ENCODE results near the gene ARHGEF4.
"Not testable (repeated sequence)": the region's sequence is repeated elsewhere in the genome, so short reads cannot be mapped to it uniquely, and the experiment has no call there.

Gene ARHGEF4

DNA sequence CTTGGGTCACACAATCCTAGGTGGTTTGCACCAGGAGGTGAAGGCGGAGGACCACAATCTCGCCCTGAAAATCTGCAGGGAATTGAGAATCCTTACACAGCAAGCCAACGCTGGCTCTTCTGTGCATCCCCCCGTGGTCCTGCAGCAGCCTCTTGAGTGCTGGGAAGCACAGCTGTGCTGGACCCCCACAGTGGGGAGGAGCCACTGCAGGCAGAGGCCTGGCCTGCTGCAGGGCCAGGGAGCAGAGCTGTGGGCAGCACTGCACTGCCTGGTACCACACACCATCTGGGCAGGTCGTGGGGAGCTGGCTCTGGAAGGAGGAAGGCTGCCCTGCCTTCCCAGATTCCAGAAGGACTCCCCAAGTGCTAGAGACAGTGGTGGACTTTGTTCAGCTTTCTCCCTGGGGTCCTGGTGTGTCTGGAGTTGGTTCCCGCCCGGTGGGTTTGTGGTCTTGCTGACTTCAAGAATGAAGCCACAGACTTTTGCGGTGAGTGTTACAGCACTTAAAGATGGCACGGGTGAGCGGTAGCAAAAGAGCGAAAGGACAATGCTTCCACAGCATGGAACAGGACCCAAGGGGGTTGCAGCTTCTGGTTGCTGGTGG is 150.3 kb downstream of the ARHGEF4 start:
- DNase-seq: no peak

DNA sequence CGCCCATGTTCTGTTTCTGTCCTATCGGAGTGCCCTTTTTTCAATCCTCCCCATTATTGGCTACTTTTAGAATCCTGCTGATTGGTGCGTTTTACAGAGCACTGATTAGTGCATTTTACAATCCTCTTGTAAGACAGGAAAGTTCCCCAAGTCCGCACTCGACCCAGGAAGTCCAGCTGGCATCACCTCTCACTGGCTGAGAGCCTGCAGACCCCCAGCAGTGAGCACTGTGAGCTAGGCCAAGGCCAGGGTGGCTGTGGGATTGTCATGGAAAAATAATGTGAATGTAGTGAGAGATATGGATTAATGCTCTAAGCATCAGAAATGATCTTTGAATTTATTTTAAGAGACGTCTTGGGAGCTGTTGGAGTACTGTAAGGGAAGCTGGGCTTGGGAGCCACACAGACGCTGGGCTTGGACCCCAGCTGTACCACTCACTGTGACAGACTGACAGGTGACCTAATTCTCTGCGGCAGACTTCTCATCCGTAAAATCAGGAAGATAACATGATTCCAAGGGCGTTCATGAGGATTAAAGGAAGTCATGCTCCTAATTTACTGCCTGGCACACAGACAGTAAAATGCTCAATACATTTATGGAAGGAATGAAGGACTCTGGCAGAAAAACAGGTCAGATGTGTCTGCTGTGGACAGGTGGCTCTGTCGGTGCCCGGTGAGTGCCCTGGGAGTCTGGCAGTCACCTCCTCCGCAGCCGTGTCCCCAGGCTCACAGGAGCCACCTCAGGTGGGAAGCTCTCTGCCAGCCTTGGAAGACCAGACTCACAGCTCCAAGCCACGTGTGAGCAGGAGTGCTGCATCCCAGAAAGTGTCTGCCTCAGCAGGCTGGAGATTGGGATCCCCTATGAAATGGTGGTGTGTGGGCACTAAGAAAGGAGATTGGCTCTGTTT is 151.1 kb downstream of the ARHGEF4 start:
- DNase-seq: no peak

DNA sequence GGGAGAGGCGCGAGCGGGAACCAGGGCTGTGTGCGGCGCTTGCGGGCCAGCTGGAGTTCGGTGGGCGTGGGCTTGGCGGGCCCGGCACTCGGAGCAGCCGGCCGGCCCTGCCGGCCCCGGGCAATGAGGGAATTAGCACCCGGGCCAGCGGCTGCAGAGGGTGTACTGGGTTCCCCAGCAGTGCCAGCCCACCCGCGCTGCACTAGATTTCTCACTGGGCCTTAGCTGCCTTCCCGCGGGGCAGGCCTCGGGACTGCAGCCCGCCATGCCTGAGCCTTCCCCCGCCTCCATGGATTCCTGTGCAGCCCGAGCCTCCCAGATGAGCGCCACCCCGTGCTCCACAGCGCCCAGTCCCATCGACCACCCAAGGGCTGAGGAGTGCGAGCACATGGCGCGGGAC is 154.7 kb downstream of the ARHGEF4 start:
- DNase-seq: not testable (repeated sequence)

DNA sequence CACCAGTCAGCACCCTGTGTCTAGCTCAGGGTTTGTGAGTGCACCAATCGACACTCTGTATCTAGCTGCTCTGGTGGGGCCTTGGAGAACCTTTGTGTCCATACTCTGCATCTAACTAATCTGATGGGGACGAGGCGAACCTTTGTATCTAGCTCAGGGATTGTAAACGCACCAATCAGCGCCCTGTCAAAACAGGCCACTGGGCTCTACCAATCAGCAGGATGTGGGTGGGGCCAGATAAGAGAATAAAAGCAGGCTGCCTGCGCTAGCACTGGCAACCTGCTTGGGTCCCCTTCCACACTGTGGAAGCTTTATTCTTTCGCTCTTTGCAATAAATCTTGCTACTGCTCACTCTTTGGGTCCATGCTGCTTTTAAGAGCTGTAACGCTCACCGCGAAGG is 155.3 kb downstream of the ARHGEF4 start:
- DNase-seq: not testable (repeated sequence)

DNA sequence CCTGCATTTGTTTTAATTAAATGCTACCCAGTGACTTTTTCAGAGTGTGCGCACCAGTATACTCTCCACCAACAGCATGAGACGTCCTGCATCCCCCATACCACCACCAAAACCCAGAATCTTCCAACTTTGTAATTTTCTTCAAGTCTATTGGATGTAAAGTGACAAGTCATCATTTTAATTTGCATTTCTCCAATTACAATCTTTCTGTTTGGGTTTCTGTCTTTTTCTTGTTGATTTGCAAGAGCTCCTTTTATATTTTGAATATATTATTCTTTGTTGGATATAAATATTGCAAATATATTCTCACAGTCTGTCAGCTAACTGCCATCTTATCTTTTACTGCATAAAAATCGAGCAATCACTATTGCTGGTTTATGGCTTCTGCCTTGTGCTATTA is 160.0 kb downstream of the ARHGEF4 start:
- DNase-seq: no peak

DNA sequence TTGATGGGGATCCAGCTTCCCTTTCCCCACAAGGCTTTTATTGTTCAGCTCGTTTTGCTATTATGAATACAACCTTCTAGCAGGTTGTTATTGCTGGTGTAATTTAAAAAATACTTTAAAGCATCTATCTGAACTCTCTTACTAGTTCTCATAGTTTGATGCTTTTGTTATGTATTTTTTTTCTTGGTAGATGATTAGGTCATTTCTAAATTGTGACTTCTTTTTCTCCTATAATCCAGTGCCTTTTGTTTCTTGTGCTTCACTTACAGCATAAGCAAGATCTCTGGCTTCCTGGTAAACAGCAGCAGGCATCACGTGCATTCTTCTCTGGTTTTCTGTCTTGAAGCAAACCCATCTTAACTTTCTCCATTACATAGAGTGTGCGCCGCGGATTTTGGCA is 160.5 kb downstream of the ARHGEF4 start:
- no peak for DNase-seq

DNA sequence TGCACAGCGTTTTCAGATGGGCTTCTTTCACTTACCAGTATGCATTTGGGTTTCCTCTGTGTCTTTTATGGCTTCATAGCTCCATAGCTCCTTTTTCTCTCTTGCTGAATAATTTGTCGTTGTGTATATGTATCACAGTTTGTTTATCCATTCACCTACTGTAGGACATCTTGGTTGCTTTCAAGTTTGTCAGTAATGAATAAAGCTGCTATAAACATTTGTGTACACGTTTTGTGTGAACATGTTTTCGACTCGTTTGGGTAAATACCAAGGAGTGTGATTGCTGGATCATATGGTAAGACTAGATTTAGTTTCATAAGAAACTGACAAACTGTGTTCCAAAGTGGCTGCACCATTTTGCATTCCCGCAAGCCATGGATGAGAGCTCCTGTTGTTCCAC is 161.8 kb downstream of the ARHGEF4 start:
- no peak for DNase-seq

DNA sequence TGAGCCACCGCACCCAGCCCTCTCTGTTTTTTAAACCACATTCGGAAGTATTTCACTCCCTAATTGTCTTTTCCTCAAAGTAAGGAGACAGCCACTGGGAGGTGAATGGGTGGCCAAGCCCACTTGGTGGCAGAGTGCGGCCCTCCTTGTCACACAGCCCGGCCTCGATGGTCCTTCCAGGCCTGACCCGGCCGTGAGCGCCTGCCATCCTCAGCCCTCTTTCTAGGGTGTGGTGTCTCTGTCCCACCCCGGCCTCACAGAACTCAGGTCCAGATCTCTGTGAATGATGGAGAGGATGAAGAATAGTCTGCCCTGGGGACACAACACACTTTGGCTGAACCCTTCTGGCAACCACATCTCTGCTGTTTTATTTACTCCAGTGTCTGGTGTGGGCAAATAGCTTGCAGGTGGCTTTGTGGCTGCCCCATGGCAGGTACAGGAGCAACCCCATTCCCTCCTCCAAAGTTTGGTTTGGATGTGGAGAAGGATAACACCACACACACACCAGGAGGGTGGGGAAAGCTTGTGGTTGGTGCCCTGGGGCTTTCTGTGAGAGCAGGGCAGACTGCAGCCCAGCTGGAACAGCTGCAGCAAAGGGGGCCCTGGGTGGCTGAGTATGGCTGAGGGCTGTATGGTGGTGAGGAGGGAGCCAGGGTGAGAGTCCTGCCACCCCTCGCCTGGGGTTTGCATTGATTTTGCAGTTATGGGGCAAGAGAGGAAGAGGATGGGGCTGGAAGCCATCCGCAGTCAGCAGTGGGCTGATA is 167.9 kb downstream of the ARHGEF4 start:
- no peak for DNase-seq

DNA sequence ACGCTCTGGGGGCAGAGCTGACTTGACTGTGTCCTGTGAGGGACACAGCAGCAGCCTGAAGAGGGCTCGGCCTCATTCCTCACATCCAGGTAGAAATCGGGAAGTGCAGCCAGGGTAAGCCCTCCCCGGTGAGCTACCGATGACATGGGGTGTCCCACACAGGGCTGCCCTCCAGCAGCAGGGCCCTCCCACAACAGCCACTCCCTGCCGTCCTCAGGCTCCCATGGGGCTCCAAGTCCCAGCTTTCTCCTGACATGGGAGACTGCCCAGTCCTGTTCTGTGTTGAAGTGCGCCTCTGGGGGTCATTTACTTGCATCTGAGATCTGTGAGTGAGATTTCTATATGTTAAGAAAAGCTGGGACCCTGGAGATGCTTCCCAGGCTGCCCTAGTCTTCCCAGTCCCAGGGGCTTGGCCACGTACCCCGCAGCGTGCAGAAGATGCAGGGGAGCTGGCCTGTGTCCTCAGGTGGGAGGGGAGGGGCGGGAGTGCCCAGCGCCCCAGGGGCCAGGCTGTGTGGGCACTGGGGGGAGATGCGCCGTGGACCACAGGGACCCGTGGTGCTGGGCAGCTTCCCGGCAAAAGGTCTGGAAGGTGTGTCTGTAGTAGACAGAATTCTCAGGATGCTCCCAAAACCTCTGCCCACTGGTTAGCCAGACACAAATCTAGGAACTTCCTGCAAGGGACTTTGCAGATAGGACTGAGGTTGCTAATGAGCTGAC is 168.7 kb downstream of the ARHGEF4 start:
- no peak for DNase-seq

DNA sequence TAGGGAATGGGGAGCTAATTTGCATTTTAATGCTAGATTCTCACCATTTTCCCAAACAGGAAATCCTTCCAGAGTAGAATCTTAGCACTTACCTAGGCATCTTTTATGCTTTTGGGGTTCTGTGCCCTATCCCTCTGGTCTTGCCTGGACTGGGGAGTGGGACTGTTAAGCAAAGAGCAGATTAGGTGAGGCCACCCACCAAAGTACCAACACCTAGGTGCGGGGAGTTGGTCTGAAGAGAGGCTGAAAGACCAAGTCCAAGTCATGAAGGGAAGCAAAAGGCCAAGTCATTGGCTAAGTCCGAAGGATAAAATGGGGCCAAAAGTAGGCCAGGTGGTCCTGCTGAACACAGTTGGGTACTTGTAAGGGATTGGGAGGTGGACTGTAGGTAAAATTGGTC is 169.8 kb downstream of the ARHGEF4 start:
- DNase-seq: no peak

DNA sequence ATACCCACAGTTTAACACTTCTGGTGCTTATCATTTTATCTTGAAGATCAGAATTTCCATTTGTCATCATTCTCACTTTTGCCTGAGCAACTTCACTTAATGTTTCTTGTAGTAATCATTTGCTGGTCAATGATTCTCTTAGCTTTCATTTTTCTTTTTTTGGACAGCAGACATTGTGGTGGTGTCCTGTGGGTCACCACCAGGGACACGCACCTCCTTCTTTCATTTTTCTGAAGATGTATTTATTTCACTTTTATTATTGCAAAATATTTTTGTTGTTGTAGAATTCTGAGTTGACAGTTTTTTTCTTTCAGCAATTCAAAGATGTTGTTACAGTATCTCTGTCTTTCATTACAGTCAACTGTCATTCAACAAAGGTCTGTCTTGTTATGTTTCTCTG is 172.3 kb downstream of the ARHGEF4 start:
- DNase-seq: no peak

DNA sequence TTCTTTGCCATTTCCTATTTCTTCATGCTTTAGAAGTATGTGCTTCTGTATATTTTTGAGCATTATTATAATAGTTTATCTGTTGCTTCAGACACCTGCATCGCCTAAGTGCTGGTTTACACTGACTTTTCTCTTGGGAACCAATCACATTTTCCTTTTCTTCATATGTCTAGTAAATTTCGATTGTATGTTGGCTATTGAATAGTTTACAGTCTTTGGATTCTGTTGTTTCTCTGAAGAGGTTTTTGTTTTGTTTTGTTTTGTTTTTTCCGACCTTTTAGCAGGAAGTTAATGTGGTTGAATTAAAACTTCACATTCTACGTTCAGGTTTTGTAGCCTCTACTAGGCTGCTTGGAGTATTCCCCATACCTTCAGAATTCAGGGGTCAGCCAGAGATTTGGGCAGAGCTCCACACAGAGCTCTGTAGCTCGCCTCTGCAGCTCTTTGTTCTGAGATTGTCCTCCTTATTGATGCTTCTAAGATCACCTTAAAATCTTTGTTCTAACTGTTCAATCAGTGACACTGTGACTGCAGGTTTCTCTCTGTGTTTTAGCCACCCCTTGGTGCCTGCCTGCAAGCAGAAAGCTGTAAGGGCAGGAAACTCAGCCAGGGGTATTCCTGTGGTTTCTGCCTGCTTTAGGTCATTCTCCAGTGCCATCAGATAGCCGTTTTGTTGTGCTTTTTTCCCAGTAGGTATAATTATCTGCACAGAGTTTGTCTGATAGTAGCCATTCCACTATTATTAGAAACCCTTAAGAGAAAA is 173.2 kb downstream of the ARHGEF4 start:
- DNase-seq: no peak

DNA sequence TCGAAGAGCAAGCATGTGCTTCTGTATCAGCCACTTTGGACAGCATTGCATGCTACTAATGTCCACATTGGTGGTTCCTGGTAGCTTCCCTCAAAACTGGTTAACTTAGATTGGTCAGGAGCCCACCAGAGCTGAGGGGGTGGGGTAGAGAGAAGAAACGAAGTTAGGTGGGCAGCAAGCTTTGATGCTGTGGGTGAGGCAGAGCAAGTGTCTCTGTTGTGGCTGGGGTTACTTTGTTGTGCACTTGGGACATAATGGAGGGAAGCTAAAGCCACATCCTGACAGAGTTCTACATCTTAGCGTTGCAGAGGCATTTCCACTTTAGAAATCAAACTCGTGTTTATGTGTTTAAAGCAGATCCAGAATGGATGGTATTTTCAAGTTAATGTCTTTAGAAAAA is 173.9 kb downstream of the ARHGEF4 start:
- DNase-seq: no peak

DNA sequence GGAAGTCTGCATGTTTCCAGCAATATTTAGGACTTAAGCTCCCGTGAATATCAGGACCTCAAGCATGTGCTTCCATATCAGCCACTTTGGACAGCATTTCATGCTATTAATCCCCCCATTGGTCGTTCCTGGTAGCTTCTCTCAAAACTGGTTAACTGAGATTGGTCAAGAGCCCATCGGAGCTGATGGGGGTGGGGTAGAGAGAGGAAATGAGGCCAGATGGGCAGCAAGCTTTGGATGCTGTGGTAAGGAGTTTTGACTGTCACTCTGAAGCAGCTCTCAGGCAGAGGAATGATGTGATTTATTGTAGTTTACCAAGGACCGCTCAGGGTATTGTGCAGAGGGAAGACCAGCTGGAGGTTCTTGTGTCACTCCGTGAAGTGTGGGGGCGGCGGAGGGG is 174.8 kb downstream of the ARHGEF4 start:
- no peak for DNase-seq

DNA sequence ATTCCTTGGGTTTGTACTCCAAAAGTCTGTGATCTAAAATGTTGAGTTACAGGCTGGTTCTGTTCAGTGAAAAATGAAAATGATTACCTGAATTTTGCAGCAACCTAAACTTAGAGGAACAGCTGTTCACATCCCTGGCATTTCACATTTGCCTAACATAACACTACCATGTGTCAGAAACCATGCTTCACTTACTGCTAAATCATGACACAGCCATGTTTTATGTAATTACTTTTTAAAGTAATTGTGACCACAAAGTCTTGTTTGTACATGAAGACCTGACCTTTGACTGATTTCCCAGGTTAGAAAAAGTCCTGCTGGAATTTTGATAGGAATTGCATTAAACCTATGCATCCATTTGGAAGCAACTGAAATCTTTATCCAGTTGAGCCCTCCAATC is 177.4 kb downstream of the ARHGEF4 start:
- no peak for DNase-seq

DNA sequence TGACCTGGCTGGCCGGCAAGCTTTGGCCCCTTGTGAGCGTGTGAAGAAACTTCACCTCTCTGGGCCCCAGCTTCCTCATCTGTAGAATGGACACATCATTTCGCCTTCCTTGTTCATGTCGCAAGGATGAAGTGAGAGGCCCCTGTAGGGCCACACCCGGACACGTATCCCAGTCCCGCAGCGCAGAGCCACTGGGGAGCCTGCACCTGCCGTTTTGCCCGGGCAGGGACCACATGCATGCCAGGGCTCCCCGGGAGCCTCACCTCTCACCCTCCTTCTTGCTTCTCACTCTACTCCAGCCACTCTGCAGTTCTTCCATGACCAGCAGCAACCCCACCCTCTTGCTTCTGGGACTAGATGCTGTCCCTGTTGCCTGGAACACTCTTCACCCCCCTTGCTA is 179.1 kb downstream of the ARHGEF4 start:
- no peak for DNase-seq

DNA sequence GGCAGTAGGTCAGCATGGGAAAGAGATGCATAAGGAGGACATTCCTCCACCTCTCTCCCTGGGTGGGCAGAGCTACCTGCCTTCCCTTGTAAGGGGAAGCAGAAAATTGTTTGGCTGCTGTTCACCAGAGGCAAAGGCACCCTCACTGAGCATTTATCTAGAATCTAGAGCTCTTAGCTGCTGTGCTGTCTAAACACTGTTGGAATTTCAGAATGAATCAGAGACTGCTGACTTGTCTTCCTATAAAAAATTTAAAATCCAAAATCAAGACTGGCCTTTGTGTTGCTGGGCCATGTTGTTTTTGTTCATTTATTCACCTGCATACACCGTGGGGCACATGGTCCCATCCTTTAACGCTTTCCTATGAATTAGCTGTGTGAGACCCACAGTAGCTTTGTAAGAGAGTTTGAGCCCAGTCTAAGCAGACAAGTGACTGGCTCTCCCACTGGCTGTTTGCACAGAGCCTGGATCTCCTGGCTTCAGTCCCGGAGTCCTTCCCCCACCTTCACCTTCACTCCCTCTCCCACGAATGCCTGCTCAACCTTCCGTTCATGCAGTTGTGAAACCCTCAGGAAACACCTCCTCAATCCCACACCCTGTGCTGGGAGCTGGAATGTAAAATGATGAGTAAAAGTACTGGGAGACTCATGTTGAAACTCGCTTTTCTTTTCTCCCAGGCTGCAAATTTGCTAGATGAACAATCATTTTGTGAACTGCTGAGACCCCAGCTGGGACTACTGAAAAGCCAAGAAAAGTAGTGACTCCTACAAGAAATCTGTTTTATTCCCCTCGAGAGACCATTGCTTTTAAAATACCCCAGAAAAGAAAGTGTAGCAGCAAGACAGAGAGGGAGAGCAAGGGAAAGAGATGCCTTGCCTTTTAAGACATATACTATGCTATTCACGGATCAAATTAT is 180.4 kb downstream of the ARHGEF4 start:
- no peak for DNase-seq

DNA sequence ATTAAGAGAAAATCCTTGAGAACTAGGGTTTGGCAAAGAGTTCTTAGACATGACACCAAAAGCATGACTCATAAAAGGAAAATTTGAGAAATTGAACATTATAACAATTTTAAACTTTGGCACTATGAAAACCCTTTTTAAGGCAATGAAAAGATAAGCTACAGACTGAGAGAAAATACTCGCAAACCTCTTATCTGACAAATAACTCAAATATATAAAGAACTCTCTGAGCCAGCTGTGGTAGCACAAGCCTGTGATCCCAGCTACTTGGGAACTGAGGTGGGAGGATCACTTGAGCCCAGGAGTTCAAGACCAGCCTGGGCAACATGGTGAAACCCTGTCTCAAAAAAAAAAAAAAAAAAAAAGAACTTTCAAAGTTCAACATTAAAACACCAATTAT is 186.0 kb downstream of the ARHGEF4 start:
- no peak for DNase-seq

DNA sequence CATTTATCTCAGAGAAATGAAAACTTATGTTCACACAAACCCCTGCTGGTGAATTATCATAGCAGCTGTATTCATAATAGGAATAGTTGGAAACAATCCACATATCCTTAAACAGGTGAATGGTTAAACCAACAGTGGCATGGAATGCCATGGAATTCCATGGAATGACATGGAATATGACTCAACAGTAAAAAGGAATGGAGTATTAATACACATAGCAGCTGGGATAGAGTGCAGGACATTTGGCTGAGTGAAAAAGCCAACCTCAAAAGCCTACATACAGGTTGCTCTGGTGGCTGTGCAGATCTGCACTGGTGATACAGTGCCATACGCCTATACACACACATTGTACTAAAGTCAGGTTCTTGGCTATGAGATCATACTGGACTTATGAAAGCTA is 187.0 kb downstream of the ARHGEF4 start:
- no peak for DNase-seq

DNA sequence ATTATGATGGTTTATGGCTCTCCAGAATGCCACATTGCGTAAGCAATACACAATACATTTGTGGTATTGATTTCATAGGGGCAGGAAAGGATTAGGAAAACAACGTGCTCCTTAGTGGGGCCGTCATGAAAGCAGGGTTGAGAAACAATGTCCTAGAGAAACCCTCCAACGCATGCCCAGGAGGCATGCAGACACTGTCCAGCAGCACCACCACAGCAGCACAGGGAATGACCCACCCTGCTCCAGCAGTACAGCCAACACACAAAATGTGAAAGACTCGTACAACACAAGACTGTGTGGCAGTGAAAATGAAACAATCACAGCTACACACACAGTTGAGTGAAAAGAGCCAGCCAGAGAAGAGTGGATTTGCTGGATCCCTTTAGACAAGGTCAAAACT is 190.2 kb downstream of the ARHGEF4 start:
- no peak for DNase-seq

All from GF-D8 (cell line).